Kidney (tissue), 14 donors: ENCODE measurements around the gene STMND1. TPM values are rescaled to one million over a fixed set of nuclear protein-coding genes. Genes with fewer than 3 reads are reported as not detected.

Source experiments
- DNase-seq, 5 donors: peaks; one replicate each; pipeline ENCODE4 v3.0.0-alpha.2; 2013 to 2020
- FAIRE-seq: peaks from 2 replicates; lab custom pipeline; 2012; peaks lifted over from hg19 to GRCh38; lab: Jason Lieb, UNC
- H3K27ac ChIP-seq, 2 donors: one replicate each; pipeline ENCODE4 v1.7.0; 2013; ENCODE audit warnings: low read depth in 2 of 2, low read length in 2 of 2, inconsistent platforms in 1 of 2
- H3K27me3 ChIP-seq: one replicate; pipeline ENCODE4 v1.7.1; 2013; ENCODE audit warnings: low read length, inconsistent platforms; ENCODE audit not compliant: control insufficient read depth, insufficient read depth
- H3K36me3 ChIP-seq, 3 donors: one replicate each; pipeline versions ENCODE4 v1.7.0 to v1.7.1; 2013; ENCODE audit warnings: low read length in 3 of 3, control low read depth in 1 of 3, inconsistent platforms in 1 of 3; ENCODE audit not compliant: insufficient read depth in 3 of 3, control insufficient read depth in 2 of 3
- H3K4me1 ChIP-seq, 3 donors: one replicate each; pipeline versions ENCODE4 v1.7.0 to v1.7.1; 2013; ENCODE audit warnings: low read length in 3 of 3, inconsistent platforms in 1 of 3, low read depth in 1 of 3; ENCODE audit not compliant: control insufficient read depth in 2 of 3, insufficient read depth in 2 of 3
- H3K4me3 ChIP-seq, 3 donors: one replicate each; pipeline versions ENCODE4 v1.7.0 to v1.8.1; 2013; ENCODE audit warnings: low read length in 3 of 3, control low read depth in 1 of 3, inconsistent platforms in 1 of 3
- H3K9ac ChIP-seq, 3 donors: one replicate each; pipeline versions ENCODE4 v1.7.0 to v1.7.1; 2013; ENCODE audit warnings: low read length in 3 of 3, control low read depth in 1 of 3, inconsistent platforms in 1 of 3
- H3K9me3 ChIP-seq, 3 donors: one replicate each; pipeline versions ENCODE4 v1.7.0 to v1.7.1; 2013; ENCODE audit warnings: low read length in 3 of 3, control low read depth in 1 of 3, inconsistent platforms in 1 of 3; ENCODE audit not compliant: control insufficient read depth in 2 of 3, insufficient read depth in 1 of 3
- CTCF ChIP-seq: IDR thresholded peaks from 3 replicates; pipeline ENCODE4 v1.5.1; 2012; ENCODE audit warnings: mild to moderate bottlenecking, moderate library complexity, borderline replicate concordance; ENCODE audit not compliant: insufficient read depth; ENCODE audit errors: extremely low read depth
- intact Hi-C: fragments of 100-400 bp; cut with DNase I; formaldehyde crosslinking; loops from one replicate; pipeline ENCODE4 v1.11.1; 2022
- polyA plus RNA-seq: library from polyadenylated mRNA; stranded (reverse); fragments of 350-450 nt; fragmentation: Illumina TruSeq; extraction: RNeasy Lipid Tissue Mini Kit (QIAGEN cat#74804); gene quantifications from one replicate; pipeline ENCODE4 v1.2.3, GENCODE V29; 2014; ENCODE audit warnings: low read depth, low replicate concordance; ENCODE audit not compliant: insufficient read depth
- total RNA-seq: library from RNA; stranded (reverse); fragmentation: NEBNext Ultra II Directional; extraction: Animal tissue kit (Norgen Biotek cat#: 25700); gene quantifications from one replicate; pipeline ENCODE4 v1.2.1, GENCODE V29; 2021
- donor health status: control.
- donor health status: control.
- donor health status: control.
- donor health status: control.
- donor health status: control.
- donor health status: DM: yes; HTN: yes; CAD: no.
- donor health status: Normal renal cell carcinoma (clear cell type).

Gene STMND1
- total and polyA plus RNA-seq, 2 donors from 2014 or later = not detected

DNA sequence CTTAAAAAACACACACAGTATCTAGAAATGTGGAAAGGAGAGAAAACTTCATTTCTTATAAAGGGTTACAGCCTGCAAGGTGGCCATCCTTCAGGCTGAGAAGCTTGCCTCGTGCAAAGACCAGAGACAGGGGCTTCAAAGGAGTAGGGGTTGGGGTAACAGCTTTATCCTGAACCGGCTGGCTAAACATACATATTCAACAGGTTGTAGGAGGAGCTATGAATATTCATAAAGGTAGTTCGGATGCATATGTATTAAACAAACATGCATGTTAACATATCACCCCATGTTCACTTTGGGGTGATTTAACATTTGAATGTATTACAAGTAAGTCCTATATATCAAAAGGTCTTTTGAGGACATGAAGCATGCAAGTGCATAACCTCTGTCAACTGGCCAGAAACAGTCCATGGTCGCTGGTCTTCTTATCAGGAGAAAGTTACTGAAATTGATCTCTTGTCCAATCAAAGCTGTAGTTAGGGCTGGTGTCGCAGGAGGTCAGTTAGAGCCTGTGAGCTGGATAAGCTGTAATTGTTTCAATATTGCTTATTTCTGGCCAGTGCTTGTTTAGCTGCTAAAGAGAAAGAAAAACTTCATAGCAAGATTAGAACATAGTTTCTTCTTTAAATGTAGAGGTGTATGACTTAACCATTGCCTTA, 2.3 kb upstream of the STMND1 start:
- H3K9ac ChIP-seq = no peak overlapping the region
- DNase-seq = no peak
- H3K9me3 ChIP-seq = no peaks in the 10 kb centered on the region
- FAIRE-seq = no peak
- no peaks in the 10 kb centered on the region for H3K36me3 ChIP-seq
- no peak overlapping the region for H3K4me3 ChIP-seq
- H3K27me3 ChIP-seq = peaks cover 7% of the 10 kb centered on the region
- no peak for TF ChIP-seq CTCF
- H3K27ac ChIP-seq = no peak overlapping the region
- H3K4me1 ChIP-seq = no peaks in the 10 kb centered on the region
- intact Hi-C loops = no loop called here

- Histone ChIP-seq H3K27ac (no peak overlapping the region), H3K9me3 (no peaks in the 10 kb centered on the region), H3K27me3 (peaks cover 7% of the 10 kb centered on the region), H3K36me3 (no peaks in the 10 kb centered on the region), H3K4me1 (no peaks in the 10 kb centered on the region), H3K4me3 (no peak overlapping the region), H3K9ac (no peak overlapping the region)
- no peak for TF ChIP-seq CTCF
- DNase-seq (no peak), FAIRE-seq (no peak)
- intact Hi-C loops = no loop called here
Observed at GRCh38 chr6:17100806-17101205, 1.0 kb upstream of the STMND1 start.

GRCh38 chr6:17102258-17102870, 514 bp downstream of the STMND1 start:
- Histone ChIP-seq H3K36me3 (no peaks in the 10 kb centered on the region), H3K4me3 (peak overlapping the region in 2 of 3 donors; percentile 41 to 62), H3K27me3 (peaks cover 7% of the 10 kb centered on the region), H3K27ac (no peak overlapping the region), H3K9ac (no peak overlapping the region), H3K9me3 (no peaks in the 10 kb centered on the region), H3K4me1 (no peaks in the 10 kb centered on the region)
- FAIRE-seq (no peak), DNase-seq (no peak)
- intact Hi-C loops = no loop called here
- no peak for TF ChIP-seq CTCF
